GM18508 (cell line): ENCODE data around the gene HCN2.
"Not testable (repeated sequence)": the region's sequence is repeated elsewhere in the genome, so short reads cannot be mapped to it uniquely, and the experiment has no call there.

ENCODE experiments used
- ATAC-seq: cut with Tn5 transposase; IDR thresholded peaks from one replicate; pipeline ENCODE4 v1.9.1; 2021; ENCODE audit warnings: moderate number of reproducible peaks; ENCODE audit not compliant: insufficient read depth, unreplicated experiment

Gene HCN2

GRCh38 chr19:617551-618246 lies 28.0 kb downstream of the HCN2 start:
- ATAC-seq = no peak

DNA sequence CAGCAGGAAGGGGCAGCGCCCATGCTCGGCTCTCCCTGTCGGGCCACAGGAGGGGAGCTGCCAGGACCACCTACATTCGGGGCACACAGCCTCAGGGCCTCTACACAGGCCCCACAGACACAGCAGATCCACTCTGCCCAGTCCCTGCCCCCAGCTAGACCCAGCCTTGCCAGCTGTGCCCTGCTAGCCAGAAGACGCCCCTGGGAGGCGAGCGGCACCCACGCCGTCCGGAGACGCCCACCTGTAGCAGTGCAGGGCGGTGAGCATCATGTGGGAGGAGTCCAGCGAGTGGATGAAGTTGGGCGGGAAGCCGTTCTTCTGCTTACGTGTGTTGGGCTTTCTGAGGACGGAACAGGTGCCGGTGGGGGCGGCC lies 28.6 kb downstream of the HCN2 start:
- no peak for ATAC-seq

DNA sequence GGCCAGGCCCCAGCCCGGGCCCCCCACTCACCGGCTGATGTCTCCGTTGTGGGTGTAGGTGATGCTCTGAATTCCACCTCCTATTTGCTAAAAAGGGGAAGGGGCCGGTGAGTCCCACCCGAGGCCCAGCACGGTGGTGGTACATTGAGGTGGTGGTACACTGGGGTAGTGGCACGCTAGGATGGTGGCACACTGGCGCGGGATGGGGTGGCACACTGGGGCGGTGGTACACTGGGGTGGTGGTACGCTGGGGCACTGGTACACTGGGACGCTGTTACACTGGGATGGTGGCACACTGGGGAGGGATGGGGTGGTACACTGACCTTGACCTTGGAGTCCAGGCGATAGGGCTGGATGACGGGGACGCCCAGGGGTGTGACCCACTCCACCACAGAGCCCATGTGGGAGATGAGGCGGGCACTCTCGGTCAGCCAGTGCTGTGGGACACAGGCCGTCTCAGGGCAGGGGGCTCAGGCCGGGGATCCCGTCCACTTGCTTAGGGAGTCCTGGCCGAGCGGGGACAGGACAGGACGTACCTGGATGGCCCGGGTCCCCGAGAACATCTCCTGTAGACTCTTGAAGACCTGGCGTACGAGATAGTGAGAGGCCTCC lies 29.1 kb downstream of the HCN2 start:
- ATAC-seq = no peak

DNA sequence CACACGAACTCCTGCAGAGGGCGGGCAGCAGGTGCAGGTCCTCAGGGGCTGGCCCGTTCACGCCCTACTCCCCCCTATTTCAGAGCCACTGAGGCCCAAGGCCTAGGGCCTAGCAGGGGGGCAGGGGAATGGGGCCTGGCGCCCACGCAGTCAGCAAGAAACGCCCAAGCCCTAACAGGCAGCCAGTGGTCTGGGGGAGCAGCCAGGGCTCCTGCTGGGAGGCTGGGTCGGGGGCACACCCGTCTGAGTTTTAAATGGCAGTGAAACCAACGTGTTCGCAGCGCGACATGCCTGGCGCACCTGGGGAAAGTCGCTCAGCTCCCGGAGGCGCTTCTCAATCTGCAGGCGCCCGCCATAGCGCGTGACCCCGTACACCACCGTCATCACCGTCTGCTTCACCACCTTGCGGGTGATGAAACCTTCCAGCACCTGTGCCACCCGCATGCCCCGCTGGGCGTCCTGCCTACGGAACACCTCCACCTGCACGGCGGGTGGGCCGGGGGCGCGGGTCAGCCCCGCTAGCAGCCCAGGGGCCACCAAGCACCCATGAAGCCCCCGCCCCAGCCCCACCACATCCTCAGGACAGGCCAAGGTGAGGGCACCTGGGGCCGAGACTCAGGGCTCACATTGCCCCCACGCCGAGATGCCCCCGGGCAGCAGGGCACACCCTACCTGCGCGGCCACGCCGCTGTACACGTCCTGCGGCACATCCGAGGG lies 29.8 kb downstream of the HCN2 start:
- no peak for ATAC-seq

DNA sequence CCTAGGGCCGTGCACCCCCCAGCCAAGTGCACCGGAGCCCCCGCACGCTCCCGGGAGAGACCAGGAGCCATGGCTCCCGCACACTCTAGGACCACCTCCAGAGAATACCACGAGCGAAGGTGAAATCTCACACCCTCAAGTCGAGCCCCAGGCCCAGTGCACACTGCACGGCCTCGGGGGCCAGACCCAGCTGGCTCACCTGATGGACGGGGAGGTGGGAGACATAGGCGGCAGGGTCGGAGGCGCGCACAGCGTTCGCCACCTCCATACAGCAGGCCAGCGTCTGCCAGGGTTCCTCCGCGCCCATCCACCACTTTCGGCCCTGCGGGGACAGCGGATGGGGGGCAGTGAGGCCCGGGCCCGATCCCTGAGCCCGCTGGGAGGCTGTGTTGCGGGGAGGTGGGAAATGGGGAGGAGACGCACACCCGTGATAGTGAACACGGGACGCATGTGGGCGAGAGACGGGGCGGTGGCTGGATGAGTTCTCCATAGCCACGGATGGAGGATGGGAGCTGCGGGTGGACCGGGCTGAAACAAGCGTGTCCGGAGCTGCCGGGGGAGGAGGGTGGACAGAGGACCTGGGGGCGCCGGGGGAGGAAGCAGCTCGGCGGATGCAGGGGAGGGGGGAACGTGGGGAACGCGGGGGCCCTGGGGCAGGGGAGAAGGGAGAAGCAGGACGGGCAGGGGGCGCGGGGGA lies 30.6 kb downstream of the HCN2 start:
- ATAC-seq = no peak

GRCh38 chr19:621191-621590 lies 31.5 kb downstream of the HCN2 start:
- ATAC-seq = not testable (repeated sequence)

DNA sequence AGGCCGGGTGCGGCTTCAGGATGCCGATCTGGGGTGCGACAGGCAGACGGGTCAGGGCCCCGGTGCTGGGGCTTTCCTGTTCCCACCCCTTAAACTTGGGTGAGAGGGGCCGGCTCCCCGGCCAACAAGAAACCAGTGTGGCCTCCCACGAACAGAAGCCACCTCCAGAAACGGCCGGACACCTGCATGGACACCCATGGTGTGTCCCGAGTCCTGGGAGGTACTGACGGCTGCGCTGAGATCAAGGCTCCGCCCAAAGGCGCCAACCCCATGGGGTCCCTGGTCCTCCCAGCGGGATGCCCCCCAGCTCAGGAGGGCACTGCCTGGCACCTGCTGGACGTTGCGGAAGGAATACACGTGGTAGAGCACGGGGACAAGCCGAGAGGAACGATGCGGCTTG lies 32.1 kb downstream of the HCN2 start:
- ATAC-seq = no peak

- no peak for ATAC-seq
Observed at GRCh38 chr19:622666-623065, 33.0 kb downstream of the HCN2 start.

DNA sequence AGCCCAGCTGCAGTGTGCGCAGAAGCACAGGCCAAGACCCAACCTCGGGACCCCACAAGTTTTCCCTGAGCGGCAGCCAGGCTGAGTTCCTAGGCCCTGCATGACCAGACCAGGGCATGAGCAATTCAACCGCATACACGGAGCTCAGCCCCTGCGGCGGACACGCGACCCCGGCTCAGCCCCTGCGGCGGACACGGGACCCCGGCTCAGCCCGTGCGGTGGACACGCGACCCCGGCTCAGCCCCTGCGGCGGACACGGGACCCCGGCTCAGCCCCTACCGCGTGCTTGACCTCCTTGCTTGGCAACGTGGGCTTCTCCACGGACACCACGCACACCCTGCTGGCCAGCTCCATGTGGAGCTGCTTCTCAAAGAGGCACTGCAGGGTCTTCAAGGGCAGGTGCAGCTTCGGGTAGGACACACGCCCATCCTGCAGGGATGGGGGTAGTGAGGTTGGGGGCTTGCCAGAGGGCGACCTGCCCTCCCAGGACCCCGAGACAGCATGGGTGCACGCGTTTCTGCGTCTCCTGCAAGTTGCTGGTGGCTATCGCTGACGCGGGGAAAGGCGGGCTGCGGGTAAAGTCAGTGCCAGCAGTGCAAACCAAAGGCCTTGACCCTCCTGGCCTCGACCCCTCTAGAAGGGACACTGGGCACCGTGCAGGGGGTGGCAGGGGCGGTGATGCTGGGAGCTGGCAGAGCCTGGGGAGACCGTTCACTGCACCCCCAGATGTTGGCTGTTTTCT lies 33.7 kb downstream of the HCN2 start:
- ATAC-seq = no peak

DNA sequence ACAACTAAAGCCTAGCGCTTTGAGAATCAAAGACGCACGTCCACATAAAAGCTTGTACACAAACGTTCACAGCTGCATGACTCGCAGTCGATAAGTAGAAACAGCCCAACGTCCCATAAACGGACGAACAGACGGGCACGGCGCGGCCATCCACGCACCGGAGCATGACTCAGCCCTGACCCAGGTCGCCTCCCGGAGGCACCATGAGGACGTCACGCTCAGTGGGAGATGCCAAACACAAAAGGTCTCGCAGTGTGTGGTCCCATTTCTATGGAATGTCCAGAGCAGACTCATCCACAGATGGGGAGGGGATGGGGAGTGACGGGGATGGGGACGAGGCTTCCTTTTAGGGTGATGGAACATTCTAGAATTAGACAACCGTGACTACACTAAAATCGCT lies 34.3 kb downstream of the HCN2 start:
- ATAC-seq = no peak

DNA sequence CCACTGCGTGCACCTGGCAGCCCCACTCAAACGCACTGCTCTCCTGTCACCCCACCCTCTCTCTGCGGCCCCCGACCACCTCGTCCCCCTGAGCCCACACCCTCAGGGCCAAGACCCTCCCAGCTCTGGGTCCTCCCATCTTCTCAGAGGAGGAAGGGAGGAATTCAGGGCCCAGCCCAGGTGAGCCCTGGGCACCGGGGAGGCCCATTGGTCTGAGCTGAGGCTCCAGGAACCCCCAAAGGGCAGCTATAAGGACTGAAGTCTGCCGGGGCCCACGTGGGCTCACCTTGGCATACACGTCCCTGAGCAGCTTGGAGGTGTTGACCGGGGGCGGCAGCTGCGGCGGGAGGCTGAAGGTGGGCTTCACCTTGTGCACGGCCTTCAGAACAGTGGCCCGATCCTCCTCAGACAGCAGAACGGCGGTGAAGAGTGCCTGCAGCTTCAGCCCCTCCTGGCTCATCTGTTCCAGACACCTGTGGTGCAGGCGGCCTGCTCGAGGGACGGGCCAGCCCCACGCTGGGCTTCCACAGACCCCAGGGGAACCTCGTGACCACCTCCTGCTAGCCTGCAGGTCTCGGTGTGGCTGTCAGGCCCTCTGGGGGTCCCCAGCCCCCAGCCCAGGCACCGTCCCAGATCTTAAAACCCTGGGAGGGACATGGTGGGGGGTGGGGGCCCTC lies 34.9 kb downstream of the HCN2 start:
- ATAC-seq = no peak

DNA sequence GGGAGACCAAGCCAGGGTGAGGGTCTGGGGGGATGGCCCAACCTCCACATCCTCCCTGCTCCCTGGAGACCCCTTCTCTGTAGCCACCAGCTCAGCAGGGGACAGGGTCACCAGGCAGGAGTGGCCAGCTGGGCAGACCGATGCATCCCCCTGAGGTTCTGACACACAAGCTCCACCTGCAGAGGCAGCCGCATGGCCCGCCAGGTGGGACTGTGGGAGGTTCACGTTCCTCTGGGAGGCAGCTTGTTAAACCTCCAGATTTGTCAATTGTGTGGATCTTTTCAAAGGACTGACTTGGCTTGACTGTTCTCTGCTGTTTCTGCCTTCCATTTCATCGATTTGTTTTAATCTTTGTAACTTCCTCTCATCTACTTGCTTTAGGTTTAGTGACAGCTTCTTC lies 35.6 kb downstream of the HCN2 start:
- ATAC-seq = no peak

DNA sequence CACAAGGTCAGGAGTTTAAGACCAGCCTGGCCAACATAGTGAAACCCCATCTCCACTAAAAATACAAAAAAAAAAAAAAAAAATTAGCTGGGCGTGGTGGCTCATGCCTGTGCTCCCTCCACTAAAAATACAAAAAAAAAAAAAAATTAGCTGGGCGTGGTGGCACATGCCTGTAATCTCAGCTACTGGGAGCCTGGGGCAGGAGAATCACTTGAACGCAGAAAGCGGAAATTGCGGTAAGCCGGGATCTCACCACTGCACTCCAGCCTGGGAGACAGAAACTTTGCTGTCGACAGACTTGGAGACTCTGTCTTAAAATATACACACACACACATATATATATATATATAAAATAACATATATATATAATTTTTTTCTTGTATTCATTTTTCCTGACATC lies 36.9 kb downstream of the HCN2 start:
- ATAC-seq = not testable (repeated sequence)

DNA sequence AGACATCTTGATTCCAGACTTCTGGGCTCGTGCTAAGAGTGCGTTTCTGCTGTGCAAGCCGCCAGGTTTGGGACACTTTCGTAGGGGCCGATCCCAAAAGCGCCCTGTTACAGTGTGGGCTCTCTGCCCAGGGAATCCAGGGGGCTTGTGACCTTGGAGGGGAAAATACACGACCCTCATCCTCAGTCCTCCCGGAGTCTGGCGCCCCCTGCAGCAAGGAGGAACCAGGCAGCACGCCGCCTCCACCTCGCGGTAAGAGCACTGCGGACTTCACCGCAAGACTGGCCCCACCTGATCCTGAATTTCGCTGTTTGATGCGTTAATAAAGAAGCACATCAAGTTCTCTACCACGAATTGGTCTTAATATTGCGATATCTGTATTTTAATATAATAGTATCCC lies 38.5 kb downstream of the HCN2 start:
- ATAC-seq = no peak

DNA sequence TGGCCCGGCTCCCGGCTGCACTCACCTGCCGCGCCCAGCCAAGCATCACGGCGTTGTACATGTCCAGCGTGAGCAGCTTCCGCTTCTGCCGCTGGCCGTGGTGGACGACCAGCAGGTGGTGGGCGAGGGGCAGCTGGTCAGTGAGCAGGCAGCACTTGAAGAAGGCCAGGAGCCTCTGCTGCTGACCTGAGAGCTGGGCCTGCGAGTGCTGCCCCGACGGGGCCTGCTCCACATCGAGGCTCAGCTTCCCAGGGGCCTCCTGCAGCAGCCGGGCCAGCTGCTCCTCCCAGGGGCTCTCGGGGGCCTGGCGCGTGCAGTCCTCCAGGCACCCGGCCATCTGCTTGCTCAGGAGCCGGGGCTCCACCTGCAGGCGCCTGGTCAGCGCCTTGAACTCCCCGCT lies 39.8 kb downstream of the HCN2 start:
- ATAC-seq = not testable (repeated sequence)

DNA sequence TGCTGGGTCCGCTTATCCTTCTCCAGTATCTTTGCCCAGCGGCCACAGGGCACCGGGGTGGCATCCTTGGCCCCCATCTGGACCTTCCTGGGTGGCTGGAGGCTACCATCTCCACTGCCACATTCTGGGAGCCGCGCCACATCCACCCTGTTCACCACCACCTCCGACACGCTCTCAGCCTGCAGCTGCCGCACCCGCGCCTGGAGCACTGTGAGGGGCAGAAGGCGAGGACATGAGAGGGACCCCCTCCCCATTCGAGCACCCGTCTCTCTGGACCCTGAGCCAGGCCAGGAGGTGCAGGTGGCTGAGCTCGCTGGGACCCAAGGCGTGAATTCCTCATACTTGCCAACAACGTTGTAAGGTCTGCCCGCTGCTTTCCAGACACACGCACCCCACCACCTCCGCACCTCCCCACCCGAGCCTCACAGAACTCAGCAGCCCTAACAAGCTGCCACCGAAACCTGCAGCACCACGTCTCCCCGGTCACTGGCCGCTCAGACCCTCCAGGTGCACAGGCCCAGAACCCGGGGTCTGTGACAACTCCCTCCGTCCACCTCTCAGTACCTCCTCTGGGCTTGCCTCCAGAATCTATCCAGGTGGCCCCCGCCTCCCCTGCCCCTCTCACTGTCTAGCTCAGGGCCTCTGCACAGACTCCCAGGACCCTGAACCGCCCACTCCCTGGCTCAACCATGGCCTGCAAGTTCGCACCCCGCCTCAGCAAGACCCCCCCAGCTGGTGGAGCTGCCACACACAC lies 40.5 kb downstream of the HCN2 start:
- ATAC-seq = no peak

GRCh38 chr19:632579-633067 lies 42.9 kb downstream of the HCN2 start:
- ATAC-seq = no peak

GRCh38 chr19:633068-633785 lies 43.5 kb downstream of the HCN2 start, which contains the start of gene POLRMT:
Gene POLRMT, minus strand, starts transcription at chr19:633537. Its CDS starts 25 bp downstream, at chr19:633512.
- no peak for ATAC-seq
